ENCODE results near the gene LYSMD1.
"Not testable (repeated sequence)": the region's sequence is repeated elsewhere in the genome, so short reads cannot be mapped to it uniquely, and the experiment has no call there.

LYSMD1 gene, protein sequence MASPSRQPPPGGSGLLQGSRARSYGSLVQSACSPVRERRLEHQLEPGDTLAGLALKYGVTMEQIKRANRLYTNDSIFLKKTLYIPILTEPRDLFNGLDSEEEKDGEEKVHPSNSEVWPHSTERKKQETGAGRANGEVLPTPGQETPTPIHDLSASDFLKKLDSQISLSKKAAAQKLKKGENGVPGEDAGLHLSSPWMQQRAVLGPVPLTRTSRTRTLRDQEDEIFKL

GRCh38 chr1:151165738-151166504 is at the start of gene LYSMD1, which contains the start of gene SCNM1:
LYSMD1 (minus strand) TSS chr1:151165902; CDS start chr1:151165258, 644 bp downstream.
SCNM1 (plus strand) TSS chr1:151166144; CDS start chr1:151166153, 9 bp downstream.
- DNase-seq = peak; percentile 98

DNA sequence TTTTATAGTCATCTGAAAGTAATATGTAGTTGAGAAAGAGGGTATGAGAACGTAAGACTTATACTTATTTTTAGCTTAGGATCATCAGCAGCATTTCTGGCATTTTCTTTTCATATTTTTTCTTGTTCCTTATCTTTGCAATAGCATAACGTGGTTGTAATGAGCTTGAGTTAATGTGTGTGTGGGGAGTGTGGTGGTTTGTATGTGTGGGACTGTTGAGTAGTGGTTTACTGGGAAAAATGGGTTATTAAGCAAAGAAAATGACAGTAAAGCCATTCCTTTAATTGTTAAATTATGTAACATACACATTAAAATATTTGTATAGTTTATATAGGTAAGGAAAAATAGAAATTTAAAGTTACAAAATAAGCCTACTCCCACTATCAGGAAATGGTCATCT is 47.9 kb upstream of the LYSMD1 start:
- DNase-seq = no peak

DNA sequence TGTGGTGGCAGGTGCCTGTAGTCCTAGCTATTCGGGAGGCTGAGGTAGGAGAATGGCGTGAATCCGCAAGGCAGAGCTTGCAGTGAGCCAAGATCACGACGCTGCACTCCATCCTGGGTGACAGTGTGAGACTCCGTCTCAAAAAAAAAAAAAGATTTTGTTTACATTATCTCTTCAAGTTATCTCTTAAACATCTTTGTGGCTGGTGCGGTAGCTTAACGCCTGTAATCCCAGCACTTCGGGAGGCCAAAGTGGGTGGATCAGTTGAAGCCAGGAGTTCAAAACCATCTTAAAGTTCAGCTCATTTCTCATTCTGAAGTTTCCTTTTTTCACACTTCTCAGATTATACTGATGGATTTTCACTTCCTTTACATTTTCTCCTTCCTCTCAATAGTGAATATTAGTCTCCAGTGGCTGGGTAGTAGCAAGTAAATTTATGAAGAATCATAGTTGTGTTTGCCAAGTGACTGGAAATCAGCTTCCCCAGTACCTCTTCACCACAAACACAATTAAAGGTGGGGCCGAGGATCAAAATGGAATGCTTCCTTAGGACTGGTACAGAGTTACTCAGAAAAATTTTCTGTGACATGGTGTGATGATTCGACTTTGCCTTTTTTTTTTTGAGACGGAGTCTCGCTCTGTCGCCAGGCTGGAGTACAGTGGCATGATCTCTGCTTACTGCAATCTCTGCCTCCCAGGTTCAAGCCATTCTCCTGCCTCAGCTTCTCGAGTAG is 46.4 kb upstream of the LYSMD1 start:
- no peak for DNase-seq

DNA sequence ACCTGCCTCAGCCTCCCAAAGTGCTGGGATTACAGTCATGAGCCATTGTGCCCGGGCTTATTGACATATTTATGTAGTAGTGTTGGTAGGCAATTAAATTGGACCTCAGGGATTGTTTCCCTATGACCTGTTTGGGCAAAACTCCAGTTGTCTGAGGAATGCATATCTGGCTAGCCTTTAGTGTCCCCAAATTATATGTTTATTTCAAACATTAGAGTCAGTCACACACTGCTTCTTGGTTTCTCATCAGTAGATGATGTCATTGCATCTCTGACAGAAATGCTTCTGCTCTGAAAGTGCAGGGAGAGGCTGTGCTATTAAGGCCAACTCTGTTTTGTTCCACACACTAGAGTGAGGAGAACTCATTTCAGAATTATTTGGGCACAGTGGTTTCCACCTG is 45.1 kb upstream of the LYSMD1 start:
- DNase-seq = no peak

- DNase-seq = not testable (repeated sequence)
These were observed 39.8 kb upstream of the LYSMD1 start for GRCh38 chr1:151205381-151205965.

DNA sequence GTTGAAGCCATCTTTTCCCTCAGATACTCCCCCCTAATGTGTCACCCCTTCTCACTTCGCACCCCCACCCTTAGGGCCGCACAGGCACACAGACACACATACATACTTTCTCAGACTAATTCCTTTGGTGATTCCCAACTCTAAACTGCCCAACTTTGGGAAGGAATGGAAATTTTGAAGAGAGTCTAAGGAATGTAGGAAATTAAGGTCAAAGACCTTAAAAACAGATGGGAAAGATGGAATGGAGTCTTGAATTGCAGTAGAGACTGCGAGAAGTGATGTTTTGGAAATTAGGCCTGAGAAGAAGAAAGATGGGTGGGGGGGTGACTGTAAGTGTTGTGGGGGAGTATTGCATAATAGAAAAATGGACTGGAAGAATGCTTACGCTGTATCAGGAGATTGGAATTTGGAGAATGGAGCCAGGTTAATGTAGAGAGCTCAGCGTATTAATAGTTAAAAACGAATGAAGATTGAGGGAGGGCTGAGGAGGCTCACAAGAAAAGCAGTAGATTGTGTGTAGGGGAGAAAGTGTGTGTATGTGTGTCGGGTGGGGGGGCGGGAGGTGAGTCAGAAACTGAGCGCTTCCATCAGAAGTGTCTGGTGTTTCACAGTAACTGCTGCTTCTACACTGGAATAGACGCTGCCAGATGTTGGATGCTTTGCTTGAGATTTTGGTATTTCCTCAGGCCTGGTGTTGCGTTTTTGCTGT is 34.3 kb upstream of the LYSMD1 start:
- no peak for DNase-seq

DNA sequence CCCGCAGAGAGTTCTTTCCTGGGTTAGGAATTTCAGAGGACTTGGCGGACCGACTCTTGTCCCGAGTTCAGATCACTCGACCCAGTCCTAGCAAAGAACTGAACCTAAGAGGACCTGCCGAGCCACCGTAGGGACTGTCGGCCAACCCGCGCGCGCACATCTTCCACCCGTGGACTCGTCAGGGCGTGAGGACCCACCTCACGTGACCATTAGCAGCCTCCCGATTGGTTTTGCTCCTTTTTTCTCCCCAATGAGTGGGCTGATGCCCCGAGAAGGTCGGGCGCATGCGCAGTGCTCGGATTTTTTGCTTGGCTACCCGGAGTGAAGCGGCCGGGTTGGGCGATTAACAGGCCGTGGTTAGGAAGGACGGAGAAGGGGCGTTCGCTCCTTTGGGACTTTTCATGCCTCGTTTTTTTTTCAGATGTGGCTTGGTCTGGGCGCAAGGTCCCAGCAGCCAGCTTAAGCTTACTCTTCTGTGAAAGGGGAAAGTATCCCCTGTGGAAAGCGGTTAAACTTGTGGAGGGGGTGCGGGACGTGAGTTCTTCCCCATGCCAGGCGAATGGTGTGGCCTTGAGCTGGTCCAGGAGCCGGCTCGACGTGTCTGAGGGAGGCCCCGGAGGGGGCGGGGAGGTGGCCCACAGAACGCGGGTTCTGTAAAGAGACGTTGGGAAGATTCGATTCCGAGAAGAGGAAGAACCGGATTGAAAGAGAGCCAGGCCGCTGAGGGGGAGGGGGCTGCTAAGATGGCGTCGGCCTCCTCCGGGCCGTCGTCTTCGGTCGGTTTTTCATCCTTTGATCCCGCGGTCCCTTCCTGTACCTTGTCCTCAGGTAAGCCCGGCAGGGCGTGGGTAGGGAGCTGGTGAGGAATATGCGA is 32.8 kb upstream of the LYSMD1 start, which contains the start of gene PIP5K1A:
PIP5K1A (plus strand) TSS at position 299 of the 874 bp plus-strand sequence; CDS start at position 744, 445 bp downstream.
- DNase-seq = peak; percentile 99

- DNase-seq = no peak
These were observed 32.2 kb upstream of the LYSMD1 start for GRCh38 chr1:151197863-151198253.

DNA sequence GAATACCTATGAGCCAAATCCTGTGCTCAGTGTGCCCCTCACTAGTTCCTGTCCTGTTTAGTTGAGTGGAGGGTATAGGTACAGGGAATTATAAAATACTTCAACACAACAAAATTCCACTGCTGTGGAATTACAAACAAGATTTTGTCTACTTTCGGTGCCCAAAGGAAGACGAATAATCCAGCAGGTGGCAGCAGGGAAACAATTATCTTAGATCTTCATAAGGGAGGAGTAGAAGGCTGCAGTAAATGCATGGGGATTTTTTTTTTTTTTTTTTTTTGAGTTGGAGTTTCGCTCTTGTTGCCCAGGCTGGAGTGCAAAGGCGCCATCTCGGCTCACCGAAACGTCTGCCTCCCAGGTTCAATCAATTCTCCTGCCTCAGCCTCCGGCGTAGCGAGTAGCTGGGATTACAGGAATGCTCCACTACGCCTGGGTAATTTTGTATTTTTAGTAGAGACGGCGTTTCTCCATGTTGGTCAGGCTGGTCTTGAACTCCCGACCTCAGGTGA is 30.6 kb upstream of the LYSMD1 start:
- DNase-seq = peak; percentile 82

DNA sequence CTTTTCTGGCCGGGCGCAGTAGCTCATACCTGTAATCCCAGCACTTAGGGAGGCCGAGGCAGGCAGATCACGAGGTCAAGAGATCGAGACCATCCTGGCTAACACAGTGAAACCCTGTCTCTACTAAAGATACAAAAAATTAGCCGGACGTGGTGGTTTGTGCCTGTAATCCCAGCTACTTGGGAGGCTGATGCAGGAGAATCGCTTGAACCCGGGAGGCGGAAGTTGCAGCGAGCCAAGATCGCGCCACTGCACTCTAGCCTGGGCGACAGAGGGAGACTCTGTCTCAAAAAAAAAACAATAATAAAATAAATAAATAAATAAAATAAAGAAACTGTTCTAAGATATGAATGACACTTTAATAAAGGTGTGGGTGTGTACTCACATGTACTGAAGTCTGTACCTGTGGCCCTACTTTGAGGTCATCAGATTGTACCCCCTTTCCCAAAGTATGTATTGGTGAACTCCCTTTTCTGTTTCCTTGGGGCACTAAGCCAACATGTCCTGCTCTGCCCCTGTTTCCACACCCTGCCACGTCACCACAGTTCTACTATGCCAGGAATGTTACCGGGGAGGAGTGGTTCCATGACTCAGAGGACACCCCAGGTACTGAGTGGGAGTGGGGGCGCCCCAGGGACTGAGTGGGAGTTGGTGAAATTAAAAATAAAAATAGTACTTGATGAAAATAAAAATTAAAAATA is 29.3 kb upstream of the LYSMD1 start:
- DNase-seq = not testable (repeated sequence)

- DNase-seq = no peak
These were observed 28.2 kb upstream of the LYSMD1 start for GRCh38 chr1:151193856-151194255.

DNA sequence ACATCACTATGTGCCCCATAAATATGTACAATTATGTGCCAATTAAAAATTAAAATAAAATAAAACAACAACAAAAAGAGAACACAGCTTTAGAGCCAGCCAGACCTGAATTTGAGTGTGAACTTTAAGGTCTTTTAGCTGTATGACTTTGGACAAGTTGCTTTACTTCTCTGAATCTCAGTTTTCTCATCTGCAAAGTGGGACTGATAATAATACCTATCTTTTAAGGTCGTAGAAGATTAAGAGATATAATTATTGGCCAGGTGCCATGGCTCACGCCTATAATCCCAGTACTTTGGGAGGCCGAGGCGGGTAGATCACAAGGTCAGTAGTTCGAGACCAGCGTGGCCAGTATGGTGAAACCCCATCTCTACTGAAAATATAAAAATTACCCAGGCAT is 27.6 kb upstream of the LYSMD1 start:
- no peak for DNase-seq

- no peak for DNase-seq
These were observed 26.3 kb upstream of the LYSMD1 start for GRCh38 chr1:151192047-151192446.

DNA sequence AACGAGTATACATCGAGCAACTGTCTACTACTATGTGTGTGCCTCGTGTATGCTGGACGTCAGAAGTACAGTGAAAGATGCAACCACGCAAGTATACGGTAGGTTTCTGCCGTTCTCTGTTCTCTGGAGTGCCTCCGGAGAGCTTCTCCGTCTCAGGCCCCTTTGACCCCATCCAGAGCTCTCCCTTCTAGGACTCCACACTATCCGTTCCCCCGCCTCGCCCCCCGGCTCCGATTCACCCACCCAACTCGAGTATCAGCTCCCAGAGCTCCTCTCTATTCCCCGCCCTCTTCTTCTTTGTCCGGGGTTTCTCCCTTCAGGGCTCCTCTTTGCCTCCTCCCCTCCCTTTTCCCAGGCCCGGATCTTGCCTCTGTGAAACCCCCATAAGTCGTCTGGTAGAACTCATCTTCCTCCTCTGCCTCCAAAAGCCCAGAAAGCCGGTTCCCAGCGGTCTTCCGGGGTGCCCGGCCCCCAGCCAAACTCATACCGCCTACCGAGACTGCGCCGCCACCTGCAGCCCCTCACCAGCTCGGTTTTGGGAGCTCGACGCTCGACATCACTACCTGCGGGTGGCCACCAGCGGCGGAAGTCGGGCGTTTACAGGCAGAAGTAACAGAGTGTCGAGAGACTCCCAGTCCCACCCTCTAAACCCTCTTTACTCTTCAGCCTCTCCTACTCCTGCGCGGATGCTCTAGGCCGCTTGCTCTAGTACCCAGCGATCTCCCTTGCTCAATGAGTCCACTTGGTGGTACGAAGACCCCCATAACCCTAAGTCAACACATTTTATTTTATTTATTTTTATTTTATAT is 24.1 kb upstream of the LYSMD1 start, which contains the start of gene VPS72:
VPS72 (minus strand) TSS at position 561 of the 809 bp plus-strand sequence; CDS start at position 485, 76 bp downstream.
- DNase-seq = peak; percentile 85

DNA sequence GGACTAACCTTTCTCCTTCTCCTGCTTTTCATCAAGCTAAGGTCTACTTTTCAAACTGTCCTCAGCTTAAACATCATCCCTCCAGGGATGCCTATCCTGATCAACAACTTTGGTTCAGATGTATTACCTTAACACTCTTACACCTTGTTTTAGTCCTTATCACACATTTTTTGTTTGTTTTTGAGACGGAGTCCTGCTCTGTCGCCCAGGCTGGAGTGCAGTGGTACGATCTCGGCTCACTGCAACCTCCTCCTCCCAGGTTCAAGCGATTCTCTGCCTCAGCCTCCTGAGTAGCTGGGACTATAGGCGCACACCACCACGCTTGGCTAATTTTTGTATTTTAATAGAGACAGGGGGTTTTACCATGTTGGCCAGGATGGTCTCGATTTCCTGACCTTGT is 23.0 kb upstream of the LYSMD1 start:
- not testable (repeated sequence) for DNase-seq

DNA sequence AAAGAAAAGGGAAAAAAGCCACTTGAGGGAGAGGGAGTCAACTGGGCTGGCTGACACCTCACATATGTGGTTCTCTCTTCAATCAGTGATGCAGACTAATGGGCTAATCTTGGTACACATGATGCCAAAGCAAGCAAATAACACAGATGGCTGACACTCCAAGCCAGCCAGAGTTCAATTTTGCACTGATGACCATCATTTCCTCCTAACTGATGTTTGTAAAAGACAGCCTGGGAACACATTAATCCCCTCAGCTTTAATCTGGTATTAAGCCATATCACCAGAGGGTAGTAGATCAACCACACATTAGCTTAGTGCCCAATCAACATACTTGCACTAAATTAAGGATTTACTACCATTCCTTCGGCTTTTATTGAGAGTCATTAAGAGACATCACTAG is 21.5 kb upstream of the LYSMD1 start:
- DNase-seq = no peak

DNA sequence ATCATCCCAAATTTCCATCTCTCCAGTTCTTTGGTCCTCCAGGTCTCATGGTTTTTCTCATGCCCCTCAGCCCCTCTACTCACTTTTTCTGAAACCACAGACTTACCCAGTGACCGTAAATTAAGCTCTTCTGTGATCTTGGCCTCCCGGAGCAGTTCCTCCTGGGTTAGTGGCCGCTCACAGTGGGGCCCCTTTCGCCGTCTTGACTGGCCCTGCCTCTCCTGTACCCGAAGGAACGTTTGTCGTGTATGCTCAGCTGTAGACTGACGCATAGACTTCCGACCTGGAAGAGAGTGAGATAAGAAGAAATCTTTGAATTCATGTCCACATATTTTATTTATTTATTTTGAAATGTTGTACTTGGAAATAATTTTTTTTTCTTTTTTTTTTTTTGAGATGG is 18.5 kb upstream of the LYSMD1 start:
- DNase-seq = no peak

DNA sequence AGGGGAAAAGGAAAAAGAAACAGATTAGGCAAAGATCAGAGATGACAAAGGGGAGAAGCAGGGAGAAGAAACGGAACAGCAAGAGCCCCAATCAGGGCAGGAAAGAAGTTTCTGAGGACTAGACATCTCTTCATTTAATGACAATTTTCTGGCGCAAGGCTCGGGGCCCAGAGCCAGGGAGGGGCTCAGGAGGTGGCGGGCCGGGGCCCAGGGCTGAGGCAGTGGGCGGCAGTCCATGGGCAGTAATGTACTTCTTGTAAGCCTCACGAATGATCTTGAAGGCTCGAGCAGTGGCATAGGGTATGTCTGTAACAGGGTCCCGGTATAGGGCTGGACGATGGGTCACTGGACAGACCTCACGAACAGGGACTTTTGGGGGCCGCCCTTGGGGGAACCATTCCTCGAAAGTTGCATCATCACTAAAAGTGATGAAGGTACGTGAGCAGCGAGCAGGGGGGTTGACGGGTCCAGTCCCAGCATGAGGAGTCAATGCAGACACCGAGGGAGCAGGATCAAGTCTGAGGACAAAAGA is 10.9 kb upstream of the LYSMD1 start:
- no peak for DNase-seq

DNA sequence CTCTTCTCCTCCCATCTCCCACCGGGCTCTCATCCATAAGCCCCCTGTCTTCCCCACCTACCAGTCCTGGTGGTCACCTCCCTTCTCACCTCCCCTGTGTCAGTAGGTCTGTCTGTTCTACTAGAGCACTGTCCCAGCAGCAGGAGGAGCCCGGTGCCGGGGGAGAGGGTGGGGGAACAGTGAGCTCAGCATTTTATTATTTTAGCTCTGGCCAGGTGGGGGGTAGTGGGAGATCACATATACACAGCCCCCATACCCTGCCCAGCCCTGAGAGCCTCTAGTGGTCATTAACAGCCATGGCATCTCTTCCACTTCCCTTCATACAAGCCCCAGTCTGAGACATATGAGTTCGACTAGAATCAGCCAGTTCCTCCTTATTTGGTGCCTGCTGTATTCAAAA is 10.2 kb upstream of the LYSMD1 start, which contains the start of gene TMOD4:
TMOD4 (minus strand) TSS at position 119 of the 400 bp plus-strand sequence. CDS start 1,106 bp downstream, outside the sequence.
- no peak for DNase-seq
